A549 (cell line): ENCODE results near the gene PPP1R9A.

Experiments
- CBX8 ChIP-seq: fragments of 200-600 bp; sonication (generic); IDR thresholded peaks from 2 replicates; pipeline ENCODE4 v1.6.1; 2016
- HDAC2 ChIP-seq: fragments of 200-600 bp; sonication (generic); IDR thresholded peaks from 2 replicates; pipeline ENCODE4 v1.6.1; 2016
- KDM1A ChIP-seq: fragments of 200-600 bp; sonication (generic); IDR thresholded peaks from 2 replicates; pipeline ENCODE4 v1.6.1; 2016; ENCODE audit warnings: low read depth, mild to moderate bottlenecking
- MAFK ChIP-seq: fragments of 450-650 bp; IDR thresholded peaks from 2 replicates; pipeline ENCODE4 v1.6.1; 2014; ENCODE audit not compliant: partially characterized antibody
- MYC ChIP-seq: IDR thresholded peaks from 2 replicates; pipeline ENCODE4 v1.6.1; 2012; ENCODE audit warnings: mild to moderate bottlenecking, inconsistent platforms, low read length, improper control_type of control experiment, borderline replicate concordance
- NPAS2 ChIP-seq: fragments of 250-450 bp; sonication (Bioruptor Pico); IDR thresholded peaks from 2 replicates; pipeline ENCODE4 v1.8.0; 2022; ENCODE audit warnings: mild to moderate bottlenecking, moderate library complexity, borderline replicate concordance
- SMC3 ChIP-seq: fragments of >200 bp; sonication (Bioruptor Twin); formaldehyde crosslinking; IDR thresholded peaks from 3 replicates; pipeline ENCODE4 v1.6.1; 2018; ENCODE audit warnings: inconsistent platforms
- TF ChIP-seq, protein P1 (sequence below): fragments of 450-650 bp; IDR thresholded peaks from 2 replicates; pipeline ENCODE4 v1.6.1; 2014; ENCODE audit warnings: antibody characterized with exemption
- TF ChIP-seq, protein P2 (sequence below): IDR thresholded peaks from 2 replicates; pipeline ENCODE4 v1.6.1; 2012
- TF ChIP-seq, protein P3 (sequence below): fragments of >200 bp; sonication (Bioruptor Twin); formaldehyde crosslinking; IDR thresholded peaks from 3 replicates; pipeline ENCODE4 v1.5.1; 2016

DNA sequence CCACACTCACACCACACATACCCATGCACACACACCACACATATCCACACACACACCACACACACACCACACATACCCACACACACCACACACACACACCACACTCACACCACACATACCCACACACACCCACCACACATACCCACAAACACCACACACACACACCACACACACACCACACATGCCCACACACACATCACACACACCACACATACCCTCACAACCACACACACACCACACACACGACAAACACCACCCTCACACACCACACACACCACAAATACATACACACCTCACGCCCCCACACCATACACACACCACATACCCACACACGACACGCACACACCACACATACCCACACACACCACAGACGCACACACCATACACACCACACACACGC is 297.2 kb downstream of the PPP1R9A start:
- TF ChIP-seq CBX8 (no peak), NPAS2 (no peak), HDAC2 (no peak), SMC3 (no peak), MYC (no peak), KDM1A (no peak), MAFK (no peak)
- TF ChIP-seq, protein P1, sequence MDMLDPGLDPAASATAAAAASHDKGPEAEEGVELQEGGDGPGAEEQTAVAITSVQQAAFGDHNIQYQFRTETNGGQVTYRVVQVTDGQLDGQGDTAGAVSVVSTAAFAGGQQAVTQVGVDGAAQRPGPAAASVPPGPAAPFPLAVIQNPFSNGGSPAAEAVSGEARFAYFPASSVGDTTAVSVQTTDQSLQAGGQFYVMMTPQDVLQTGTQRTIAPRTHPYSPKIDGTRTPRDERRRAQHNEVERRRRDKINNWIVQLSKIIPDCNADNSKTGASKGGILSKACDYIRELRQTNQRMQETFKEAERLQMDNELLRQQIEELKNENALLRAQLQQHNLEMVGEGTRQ = no peak
- TF ChIP-seq, protein P2, sequence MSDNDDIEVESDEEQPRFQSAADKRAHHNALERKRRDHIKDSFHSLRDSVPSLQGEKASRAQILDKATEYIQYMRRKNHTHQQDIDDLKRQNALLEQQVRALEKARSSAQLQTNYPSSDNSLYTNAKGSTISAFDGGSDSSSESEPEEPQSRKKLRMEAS = no peak
- TF ChIP-seq, protein P3, sequence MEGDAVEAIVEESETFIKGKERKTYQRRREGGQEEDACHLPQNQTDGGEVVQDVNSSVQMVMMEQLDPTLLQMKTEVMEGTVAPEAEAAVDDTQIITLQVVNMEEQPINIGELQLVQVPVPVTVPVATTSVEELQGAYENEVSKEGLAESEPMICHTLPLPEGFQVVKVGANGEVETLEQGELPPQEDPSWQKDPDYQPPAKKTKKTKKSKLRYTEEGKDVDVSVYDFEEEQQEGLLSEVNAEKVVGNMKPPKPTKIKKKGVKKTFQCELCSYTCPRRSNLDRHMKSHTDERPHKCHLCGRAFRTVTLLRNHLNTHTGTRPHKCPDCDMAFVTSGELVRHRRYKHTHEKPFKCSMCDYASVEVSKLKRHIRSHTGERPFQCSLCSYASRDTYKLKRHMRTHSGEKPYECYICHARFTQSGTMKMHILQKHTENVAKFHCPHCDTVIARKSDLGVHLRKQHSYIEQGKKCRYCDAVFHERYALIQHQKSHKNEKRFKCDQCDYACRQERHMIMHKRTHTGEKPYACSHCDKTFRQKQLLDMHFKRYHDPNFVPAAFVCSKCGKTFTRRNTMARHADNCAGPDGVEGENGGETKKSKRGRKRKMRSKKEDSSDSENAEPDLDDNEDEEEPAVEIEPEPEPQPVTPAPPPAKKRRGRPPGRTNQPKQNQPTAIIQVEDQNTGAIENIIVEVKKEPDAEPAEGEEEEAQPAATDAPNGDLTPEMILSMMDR = no peak
